GM19324 (cell line): ENCODE data around the gene SEC16B.

Experiments used
- ATAC-seq: cut with Tn5 transposase; IDR thresholded peaks from one replicate; pipeline ENCODE4 v1.9.1; 2021; ENCODE audit warnings: mild to moderate bottlenecking, moderate library complexity; ENCODE audit not compliant: unreplicated experiment, low FRiP score

Gene SEC16B

DNA sequence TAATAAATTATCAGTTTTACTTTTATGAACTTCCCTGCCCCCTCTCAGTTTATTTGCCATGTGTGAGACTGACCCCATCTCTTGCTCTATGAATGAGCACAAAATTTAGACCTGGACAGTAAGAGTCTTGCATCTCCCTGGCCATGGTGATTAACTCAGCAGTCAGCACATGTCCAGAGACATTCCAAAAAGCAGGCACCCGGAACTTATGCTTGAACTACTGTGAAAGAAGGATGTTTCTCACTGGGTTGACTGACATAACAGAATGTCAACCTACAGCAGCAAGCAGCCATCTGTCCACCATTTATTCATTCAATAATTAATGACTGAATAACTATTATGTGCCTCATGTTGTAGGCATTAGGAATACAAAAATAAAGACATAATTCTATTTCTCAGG, 11.3 kb upstream of the SEC16B start:
- ATAC-seq = no peak

DNA sequence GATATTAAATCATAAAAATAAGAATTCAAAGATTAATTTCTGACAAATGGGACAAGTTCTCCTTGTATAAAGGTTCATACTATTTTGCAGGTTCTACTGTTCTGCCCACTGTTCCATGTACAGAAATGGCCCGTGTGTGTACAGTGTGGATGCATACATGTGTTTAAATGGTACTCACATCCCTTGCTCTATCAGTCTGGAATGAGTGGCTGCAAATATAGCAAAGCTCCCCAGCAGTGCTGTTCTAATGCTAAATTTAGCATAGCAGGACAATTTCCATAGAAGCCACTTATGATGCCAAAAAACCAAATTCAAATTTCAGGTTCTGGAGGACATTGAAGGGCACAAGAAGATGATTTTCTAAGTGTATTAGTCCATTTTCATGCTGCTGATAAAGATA, 9.4 kb upstream of the SEC16B start:
- ATAC-seq = no peak

DNA sequence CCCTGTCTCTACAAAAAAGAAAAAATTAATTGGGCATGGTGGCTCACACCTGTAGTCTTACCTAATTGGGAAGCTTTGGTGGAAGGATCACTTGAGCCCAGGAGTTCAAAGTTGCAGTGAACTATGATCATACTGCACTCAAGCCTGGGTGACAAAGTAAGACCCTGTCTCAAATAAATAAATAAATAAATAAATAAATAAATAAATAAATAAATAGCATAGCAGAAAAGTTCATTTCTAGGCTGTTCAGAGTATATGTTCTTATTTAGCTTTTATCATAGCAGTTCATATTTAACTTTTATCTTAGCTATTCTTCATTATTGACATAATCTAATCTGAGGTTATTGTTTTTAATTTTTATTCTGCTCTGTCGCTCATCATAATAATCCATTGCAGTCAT, 8.7 kb upstream of the SEC16B start:
- no peak for ATAC-seq

GRCh38 chr1:177977141-177977540, 7.3 kb upstream of the SEC16B start:
- no peak for ATAC-seq

DNA sequence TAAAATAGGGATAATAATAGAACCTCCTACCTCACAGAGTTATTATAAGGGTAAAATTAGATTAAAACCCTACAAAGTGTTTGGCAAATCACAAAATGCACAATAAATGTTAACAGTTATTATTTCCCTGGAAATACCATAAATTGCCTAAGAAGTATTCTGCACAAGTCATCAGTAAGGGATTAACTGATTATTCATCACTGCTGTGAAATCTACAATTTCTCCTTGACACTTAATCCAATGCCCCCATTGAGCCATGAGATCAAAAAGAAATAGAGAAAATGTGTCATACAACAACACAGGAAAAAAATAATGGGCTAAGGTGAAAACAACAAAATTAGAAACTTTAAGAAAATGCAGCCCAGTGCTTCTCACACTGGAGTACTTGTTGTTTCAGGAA, 6.7 kb upstream of the SEC16B start:
- no peak for ATAC-seq

DNA sequence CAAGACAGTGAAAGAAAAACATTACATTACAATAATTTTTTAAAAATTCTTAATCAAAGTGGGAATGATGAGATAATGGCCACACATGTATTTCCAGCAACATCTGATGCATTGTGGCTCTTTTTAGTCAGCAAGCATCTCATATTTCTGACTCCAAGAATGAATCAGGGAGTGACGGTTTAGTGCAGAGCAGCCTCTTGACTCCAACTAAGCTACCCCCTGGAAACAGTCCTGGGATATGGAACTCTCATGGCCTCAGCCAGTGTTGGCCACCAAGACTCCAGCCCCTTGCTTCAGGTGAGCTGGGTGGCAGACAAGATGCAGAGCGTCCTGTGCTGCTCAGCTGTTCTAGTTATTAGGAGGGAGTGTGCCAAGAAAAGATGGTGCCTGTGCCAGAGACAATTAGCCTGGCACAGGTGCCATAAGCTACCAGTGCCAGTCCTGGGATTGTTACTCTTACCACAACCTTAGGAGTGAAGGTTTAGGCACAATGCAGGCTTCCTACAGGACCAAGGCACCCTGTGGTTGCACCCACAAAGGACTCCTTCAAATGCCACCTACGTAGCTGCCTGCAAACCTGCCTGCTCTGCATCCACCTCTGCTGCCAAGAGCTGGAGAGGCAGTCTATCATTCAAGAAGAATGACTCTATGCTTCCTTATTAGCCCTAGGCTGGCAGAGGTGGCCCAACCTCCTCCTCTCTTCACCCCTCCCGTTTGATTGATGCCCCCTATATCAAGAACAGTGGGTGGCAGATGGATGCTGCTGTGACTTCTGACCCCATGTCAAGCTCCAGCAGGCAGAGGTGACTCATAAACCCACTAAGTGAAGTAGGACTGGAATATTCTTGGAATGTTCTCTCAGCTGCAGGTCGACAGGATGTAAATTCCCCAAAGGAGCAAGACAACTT, 6.0 kb upstream of the SEC16B start:
- ATAC-seq = no peak

GRCh38 chr1:177973585-177973984, 3.7 kb upstream of the SEC16B start:
- ATAC-seq = no peak

GRCh38 chr1:177969109-177969508, 749 bp downstream of the SEC16B start:
- no peak for ATAC-seq

GRCh38 chr1:177966199-177966598, 3.7 kb downstream of the SEC16B start:
- no peak for ATAC-seq

DNA sequence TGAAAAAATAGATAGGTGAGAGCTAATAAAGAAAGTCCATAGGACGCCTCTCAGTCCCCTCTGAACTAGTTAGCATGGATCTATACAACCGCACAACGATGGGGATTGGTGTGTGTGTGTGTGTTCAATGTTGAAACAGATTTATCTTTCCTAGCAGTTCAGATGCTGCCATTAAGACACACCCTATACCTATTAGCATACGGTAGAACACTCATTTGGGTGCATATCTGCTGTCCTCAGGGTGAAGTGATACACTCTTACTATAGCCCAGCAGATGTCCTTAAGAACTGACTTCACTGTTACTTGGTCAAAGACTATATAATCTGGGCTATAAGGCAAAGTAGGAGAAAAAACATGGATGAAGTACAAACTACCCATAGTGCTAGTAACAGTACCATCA, 4.6 kb downstream of the SEC16B start:
- ATAC-seq = no peak

DNA sequence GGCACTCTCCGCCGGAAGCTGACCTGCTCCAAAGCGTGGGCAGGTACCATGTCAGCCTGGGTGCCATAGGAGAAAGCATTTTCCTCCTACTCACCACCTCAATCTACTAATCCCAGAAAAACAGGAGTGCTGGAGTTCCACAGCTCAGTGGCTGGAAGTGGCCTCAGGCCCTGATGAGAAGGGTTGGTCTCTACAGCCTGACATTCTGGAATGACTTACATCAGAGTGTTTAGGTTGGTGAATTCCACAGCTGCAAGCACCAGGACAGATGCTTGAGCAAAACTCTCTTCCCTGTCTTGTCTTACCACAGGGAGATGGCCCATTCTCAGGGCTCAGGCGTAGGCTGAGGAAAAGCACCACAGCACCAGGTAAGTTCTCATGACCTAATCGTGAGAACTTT, 5.5 kb downstream of the SEC16B start:
- ATAC-seq = no peak

DNA sequence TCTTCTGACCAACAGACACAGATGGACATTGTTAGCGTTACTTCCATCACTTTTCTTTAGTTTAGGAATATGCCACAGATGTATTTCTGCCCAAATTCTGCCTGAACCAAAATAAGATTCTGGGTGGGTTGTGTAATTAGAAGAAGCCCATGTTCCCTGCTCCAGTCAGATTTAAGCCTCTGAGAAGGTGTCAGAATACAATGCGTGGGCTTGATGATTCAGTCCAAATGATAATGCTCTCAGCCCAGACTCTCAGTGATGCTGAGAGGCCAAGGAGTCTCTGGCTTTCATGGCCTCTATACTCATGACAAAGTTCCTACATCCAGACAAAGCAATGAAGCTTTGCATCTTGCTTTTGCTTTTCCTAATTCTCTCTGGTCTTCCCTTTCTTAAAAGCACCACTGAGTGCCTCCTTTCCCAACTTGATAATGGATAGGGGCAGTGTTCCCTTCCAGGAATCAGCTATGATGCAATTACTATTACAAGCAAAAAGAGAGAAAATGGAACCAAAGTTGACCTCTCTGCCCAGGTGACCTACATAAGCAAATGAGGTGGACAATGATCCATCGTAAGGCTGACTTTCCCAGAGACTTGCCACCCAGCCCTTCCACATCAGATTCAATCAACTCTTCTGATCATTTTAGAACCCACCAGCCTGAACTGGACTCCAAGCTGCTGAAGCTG, 8.8 kb downstream of the SEC16B start:
- no peak for ATAC-seq

DNA sequence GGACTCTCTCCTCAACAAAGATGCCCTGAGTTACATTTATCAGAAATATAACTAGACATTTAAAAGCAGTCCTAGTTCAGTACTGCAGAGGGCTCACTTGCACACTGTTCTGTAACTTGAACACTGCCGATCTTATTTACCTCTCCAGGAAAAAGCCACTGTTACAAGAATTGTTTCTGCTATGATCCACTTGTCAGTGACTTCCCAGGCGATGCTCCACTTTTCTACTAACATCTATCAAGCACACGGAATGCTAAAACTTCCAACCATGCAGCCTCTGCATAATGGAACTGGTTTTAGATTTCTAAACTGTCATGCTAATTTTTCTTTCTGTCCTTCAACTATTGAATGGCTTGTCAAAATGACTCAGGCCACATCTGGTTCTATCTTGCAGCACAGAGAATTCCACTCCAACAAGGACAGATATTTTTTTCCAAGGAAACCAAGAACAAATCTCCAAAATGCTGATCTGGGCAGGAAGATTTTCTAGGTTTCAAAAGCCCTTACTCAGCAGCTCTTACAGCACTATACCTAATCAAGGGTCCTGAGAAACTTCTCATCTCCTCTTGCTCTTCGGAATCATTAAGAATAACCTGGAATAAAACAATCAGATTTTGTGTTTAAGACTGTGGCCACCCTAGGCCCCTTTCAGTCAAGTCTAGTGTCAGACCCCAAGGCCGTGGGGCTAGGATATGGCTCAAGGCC, 9.9 kb downstream of the SEC16B start:
- no peak for ATAC-seq

DNA sequence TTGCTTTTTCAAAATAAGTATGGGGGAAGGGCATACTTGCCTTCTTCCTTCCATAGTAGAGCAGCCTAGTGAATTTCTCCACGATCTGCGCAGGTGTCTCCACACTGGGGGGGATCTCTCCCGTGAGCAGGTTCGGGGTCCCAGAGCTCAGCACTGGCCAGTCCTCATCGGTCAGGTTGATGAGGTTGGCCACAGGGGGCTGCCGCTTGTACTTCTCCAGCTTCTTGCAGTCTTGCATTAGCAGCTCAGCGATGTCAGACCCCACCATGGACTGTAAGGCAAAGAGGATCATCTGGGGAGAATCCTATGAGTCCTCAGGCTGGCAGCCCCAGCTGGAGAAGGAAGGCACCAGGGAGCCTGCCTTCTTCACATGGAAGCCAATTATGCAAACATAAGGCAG, 11.8 kb downstream of the SEC16B start:
- ATAC-seq = no peak

DNA sequence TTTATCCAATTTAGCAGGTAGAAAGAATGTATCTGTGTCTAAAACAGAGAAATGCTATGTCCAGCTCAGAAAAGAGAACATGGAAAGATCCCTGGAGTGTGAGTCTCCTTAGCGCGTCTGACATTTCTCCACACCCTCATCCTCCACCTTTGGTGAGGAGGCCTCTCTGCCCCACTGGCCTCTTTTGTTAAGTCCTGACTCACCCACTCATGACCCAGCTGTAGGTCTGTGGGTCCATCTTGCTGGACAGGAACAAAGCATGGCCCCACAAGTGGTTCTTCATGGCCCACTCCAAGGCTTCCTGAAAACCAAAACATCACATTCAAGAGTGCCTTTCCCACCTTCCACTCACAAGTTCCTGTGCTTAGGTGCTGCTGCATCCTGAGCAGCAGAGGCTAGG, 15.8 kb downstream of the SEC16B start:
- ATAC-seq = no peak

DNA sequence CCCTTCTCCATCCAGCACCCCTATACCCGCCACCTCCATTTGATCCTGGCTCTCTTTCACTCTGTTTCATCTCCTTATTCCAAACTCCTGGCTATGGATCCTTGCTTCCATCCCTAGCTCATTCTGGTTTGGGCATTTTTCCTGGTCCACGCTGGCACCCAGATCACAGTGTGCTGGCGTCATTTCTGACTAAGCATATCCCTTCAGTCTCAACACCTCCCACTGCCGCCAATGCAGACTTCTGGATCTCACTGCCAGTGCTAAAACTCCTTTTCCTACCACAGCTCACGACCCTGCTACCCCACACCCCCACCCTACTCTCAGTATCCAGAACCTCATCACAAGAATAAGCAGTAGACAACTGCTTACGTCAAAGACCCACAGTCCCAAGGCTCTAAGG, 16.3 kb downstream of the SEC16B start:
- no peak for ATAC-seq

GRCh38 chr1:177952691-177953090, 17.2 kb downstream of the SEC16B start:
- ATAC-seq = no peak

DNA sequence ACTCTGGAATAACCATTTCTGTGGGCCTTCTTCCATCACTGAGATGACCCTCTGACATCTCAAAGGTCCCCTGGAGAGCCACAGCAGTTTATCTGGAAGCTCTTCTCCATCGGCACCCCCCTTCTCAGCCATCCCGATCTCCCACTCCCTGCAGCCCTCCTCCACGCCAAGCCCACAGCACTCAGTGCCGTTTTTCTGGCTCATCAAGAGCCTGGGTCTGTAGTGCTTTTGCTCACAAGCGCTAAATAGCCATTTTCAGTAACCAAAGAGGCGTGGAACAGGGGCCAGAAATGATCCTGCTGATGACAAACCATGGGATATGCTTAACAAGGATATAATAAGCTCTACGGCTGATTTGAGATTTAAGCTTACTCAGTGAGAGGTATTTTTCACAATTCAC, 17.6 kb downstream of the SEC16B start:
- no peak for ATAC-seq

GRCh38 chr1:177950506-177950905, 19.4 kb downstream of the SEC16B start:
- no peak for ATAC-seq

DNA sequence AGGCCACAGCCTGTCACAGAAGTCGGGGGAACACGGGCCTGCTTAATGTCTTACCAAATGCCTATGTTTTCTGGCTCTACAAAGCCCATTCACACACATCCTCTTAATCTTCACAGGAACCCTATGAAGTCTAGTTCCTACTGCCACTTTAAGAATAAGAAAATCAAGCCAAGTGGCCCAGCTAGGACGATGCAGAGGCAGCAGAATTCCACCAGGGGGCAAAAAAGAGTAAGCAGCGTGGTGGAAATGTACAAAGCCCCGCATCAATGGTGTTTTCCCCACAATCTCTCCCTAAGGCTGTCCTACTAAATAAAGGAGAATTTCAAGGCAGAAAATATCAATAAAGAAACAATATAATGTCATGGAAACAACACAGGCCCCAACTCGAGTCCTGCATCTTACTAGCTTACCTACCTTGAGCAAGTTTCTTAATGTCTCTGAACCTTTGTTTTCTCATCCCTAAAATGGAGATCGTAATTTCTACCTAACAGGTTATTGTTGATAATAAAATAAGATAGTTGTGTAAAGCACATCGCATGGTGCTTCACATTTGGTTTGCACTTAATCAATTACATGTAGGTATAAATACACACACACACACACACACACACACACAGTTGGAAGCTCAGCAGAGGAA, 21.4 kb downstream of the SEC16B start:
- peak; percentile 48 for ATAC-seq

- ATAC-seq = no peak
These were observed 22.2 kb downstream of the SEC16B start for GRCh38 chr1:177947623-177948022.
